Heart right ventricle (tissue), 16 donors: ENCODE measurements around the gene LYAR. TPM values are rescaled to one million over a fixed set of nuclear protein-coding genes. Genes with fewer than 3 reads are reported as not detected.

Experiments
- ATAC-seq, 8 donors: fragments of 200-7000 bp; cut with Tn5 transposase; one replicate each; pipeline ENCODE4 v1.9.1; 2020; ENCODE audit warnings: mild to moderate bottlenecking in 8 of 8, moderate library complexity in 8 of 8, moderate number of reproducible peaks in 1 of 8
- DNase-seq, 2 donors: peaks; one replicate each; pipeline ENCODE4 v3.0.0-alpha.2; 2020
- H3K27ac ChIP-seq, 10 donors: fragments of 200-600 bp; sonication (generic) in 2 of 10; one replicate each; pipeline versions ENCODE4 v1.5.0 to v1.8.0; 2020 to 2022; ENCODE audit warnings: mild to moderate bottlenecking in 3 of 10
- H3K27me3 ChIP-seq, 7 donors: fragments of 200-600 bp; one replicate each; pipeline ENCODE4 v1.8.0; 2021 to 2022; ENCODE audit warnings: mild to moderate bottlenecking in 2 of 7
- H3K36me3 ChIP-seq, 9 donors: fragments of 200-600 bp; sonication (generic) in 1 of 9; one replicate each; pipeline versions ENCODE4 v1.5.0 to v1.8.0; 2020 to 2022; ENCODE audit warnings: mild to moderate bottlenecking in 2 of 9
- H3K4me1 ChIP-seq, 9 donors: fragments of 200-600 bp; sonication (generic) in 1 of 9; one replicate each; pipeline versions ENCODE4 v1.5.0 to v1.8.0; 2020 to 2022; ENCODE audit warnings: mild to moderate bottlenecking in 4 of 9
- H3K4me3 ChIP-seq, 10 donors: fragments of 200-600 bp; sonication (generic) in 2 of 10; one replicate each; pipeline versions ENCODE4 v1.5.0 to v1.8.0; 2020 to 2022; ENCODE audit warnings: mild to moderate bottlenecking in 7 of 10, moderate library complexity in 2 of 10
- H3K9me3 ChIP-seq, 11 donors: fragments of 200-600 bp in 10 of 11; sonication (generic) in 2 of 11; one replicate each; pipeline versions ENCODE4 v1.5.0 to v1.8.0; 2013 to 2022; ENCODE audit warnings: mild to moderate bottlenecking in 2 of 11, control low read depth in 1 of 11, moderate library complexity in 1 of 11
- WGBS, 2 donors: extraction: QIAGEN DNeasy Blood & Tissue Kit; methylation state at CpG; one replicate each; pipeline ENCODE4 v1.1.7; 2013; ENCODE audit warnings: inconsistent platforms in 1 of 2; 5-methylcytosine and 5-hydroxymethylcytosine counted together
- intact Hi-C, 10 donors: fragments of 100-400 bp; cut with DNase I; formaldehyde crosslinking; loops; one replicate each; pipeline versions ENCODE4 v1.11.1 to v1.14.2; 2022
- polyA plus RNA-seq, 2 donors: library from polyadenylated mRNA; stranded (reverse); fragments of 200-250 nt; gene quantifications; one replicate each; pipeline ENCODE4 v1.2.3, GENCODE V29; 2013
- total RNA-seq, 10 donors: library from RNA; stranded (reverse); fragmentation: NEBNext Ultra II Directional in 3 of 10; extraction: Animal tissue kit (Norgen Biotek cat#: 25700) in 3 of 10; gene quantifications; one replicate each; pipeline versions ENCODE4 v1.2.1 to v1.2.4, GENCODE V29; 2021 to 2023
- TF ChIP-seq, protein P1 (sequence below), 9 donors: fragments of 200-600 bp; sonication (generic) in 2 of 9; IDR thresholded peaks; one replicate each; pipeline versions ENCODE4 v1.5.0 to v1.8.0; 2021 to 2022; ENCODE audit warnings: antibody characterized with exemption in 9 of 9, mild to moderate bottlenecking in 5 of 9, moderate library complexity in 1 of 9
- donor health status: Arrhythmogenic right ventricular cardiomyopathy.
- donor health status: ischemic (EF 13 %, LVEDD 7.1; RV severe dilation, severe dysfunction).
- donor health status: healthy with polysubstance abuse.
- donor health status: DM: no; HTN: yes; CAD: no.
- donor health status: DM: no; HTN: no; CAD: no.
- donor health status: ischemic (EF 25% LVEDD 6.9; RV normal size, moderate dysfunction).
- donor health status: ischemic (EF 25% LVEDD 5.7; RV mildly dilated, moderate dysfunction).
- donor health status: healthy.
- donor health status: DM: yes; HTN: yes; CAD: no.
- donor health status: Ischemic cardiomyopathy.
- donor health status: ischemic (EF 35%, LVEDD 5.7; RV mildly dilated, moderate dysfunction).
- donor health status: nonischemic (EF 11% LVEDD 7.7; RV severe dilation, severe dysfunction).
- donor health status: DM: yes; HTN: yes; CAD: no.
- donor health status: PGD.
- donor health status: ischemic (EF 29% LVEDD 5.4; RV normal size, mild dysfunction).
- donor health status: nonischemic (EF 23%, LVEDD 6.1; RV moderate dilation, normal function).

LYAR gene
- total and polyA plus RNA-seq, 12 donors = 7.6 to 20.6 (median 12.6) TPM

GRCh38 chr4:4293279-4293678, 3.3 kb upstream of the LYAR start:
- WGBS, 2 donors = 92 to 95% methylated on average over 3 of the region's 3 CpGs
- TF ChIP-seq, protein P1, sequence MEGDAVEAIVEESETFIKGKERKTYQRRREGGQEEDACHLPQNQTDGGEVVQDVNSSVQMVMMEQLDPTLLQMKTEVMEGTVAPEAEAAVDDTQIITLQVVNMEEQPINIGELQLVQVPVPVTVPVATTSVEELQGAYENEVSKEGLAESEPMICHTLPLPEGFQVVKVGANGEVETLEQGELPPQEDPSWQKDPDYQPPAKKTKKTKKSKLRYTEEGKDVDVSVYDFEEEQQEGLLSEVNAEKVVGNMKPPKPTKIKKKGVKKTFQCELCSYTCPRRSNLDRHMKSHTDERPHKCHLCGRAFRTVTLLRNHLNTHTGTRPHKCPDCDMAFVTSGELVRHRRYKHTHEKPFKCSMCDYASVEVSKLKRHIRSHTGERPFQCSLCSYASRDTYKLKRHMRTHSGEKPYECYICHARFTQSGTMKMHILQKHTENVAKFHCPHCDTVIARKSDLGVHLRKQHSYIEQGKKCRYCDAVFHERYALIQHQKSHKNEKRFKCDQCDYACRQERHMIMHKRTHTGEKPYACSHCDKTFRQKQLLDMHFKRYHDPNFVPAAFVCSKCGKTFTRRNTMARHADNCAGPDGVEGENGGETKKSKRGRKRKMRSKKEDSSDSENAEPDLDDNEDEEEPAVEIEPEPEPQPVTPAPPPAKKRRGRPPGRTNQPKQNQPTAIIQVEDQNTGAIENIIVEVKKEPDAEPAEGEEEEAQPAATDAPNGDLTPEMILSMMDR (IDR thresholded peaks at IDR 0.05) = no peak
- no peak for ATAC-seq
- Histone ChIP-seq H3K27ac (no peak overlapping the region), H3K4me3 (no peak overlapping the region), H3K36me3 (peaks cover 0 to 15% (median 0%) of the 10 kb centered on the region in 9 donors), H3K4me1 (peaks cover 4 to 45% (median 25%) of the 10 kb centered on the region in 9 donors), H3K9me3 (no peaks in the 10 kb centered on the region), H3K27me3 (no peaks in the 10 kb centered on the region)
- intact Hi-C loops = loop anchor here in 1 of 10 donors (5.0 kb wide), 1 partner anchor 41 kb away; no protein-coding TSS in a partner anchor
- DNase-seq = no peak

DNA sequence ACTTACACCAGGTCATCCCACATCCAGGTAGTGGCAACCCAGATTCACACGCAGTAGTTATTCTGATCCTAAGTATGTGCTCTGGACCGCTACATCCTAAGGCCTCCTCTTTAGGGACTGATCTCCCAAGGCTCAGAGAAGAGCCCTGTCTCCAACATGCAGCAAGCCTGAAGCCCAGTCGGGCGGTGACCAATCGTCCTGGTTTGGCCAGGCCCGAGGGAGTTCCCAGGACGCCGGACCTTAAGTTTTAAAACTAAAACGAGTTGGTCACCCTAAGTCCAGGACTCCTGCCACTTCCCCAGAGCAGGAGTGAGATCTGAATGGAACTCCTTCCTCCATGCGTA, 385 bp downstream of the LYAR start:
- Histone ChIP-seq H3K4me3 (peak overlapping the region; percentile 57 to 99 (median 90)), H3K27me3 (no peaks in the 10 kb centered on the region), H3K4me1 (peaks cover 9 to 52% (median 32%) of the 10 kb centered on the region in 9 donors), H3K27ac (peak overlapping the region in 9 of 10 donors; percentile 79 to 91 (median 86)), H3K36me3 (peaks cover 0 to 29% (median 0%) of the 10 kb centered on the region in 9 donors), H3K9me3 (no peaks in the 10 kb centered on the region)
- 0 to 1% methylated on average over 10 of the region's 10 CpGs for WGBS, 2 donors
- intact Hi-C loops = loop anchor here in 2 of 10 donors (5.0 kb wide), 1 partner anchor 37 kb away; no protein-coding TSS in a partner anchor
- DNase-seq (no peak), ATAC-seq (peak in 5 of 8 donors; percentile 3 to 18 (median 4))
- TF ChIP-seq, protein P1 (IDR thresholded peaks at IDR 0.05) = no peak

GRCh38 chr4:4289055-4289454, 899 bp downstream of the LYAR start:
- intact Hi-C loops = loop anchor here in 2 of 10 donors (5.0 kb wide), 1 partner anchor 37 kb away; no protein-coding TSS in a partner anchor
- 38 to 45% methylated on average over 3 of the region's 3 CpGs for WGBS, 2 donors
- peaks cover 0 to 35% (median 0%) of the 10 kb centered on the region in 9 donors for H3K36me3 ChIP-seq
- DNase-seq (no peak), ATAC-seq (no peak)
- H3K27ac ChIP-seq = peak overlapping the region in 4 of 10 donors; percentile 82 to 91 (median 90)
- no peaks in the 10 kb centered on the region for H3K9me3 ChIP-seq
- H3K4me1 ChIP-seq = peaks cover 9 to 52% (median 35%) of the 10 kb centered on the region in 9 donors
- H3K4me3 ChIP-seq = peak overlapping the region; percentile 57 to 99 (median 90)
- no peaks in the 10 kb centered on the region for H3K27me3 ChIP-seq
- TF ChIP-seq, protein P1 (IDR thresholded peaks at IDR 0.05) = no peak

DNA sequence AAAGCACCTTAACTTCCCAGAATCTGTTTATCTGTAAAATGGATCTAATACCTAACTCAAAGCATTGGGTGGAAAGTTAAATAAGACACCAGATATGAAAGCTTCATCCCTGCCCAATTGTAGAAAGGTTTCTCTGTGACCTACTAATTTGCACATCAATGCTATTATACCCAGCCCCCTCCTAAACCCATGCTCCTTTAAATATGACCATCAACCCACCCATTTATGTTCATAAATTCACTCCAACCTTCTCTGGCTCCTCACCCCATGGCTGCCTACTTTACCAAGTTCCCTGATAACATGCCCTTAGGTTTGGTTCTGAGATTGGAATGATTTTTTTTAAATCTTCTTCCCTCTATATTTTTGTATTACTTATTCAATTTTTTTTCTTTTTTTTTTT, 1.9 kb downstream of the LYAR start:
- Histone ChIP-seq H3K4me3 (no peak overlapping the region), H3K36me3 (peaks cover 0 to 43% (median under 1%) of the 10 kb centered on the region in 9 donors), H3K4me1 (peaks cover 9 to 52% (median 35%) of the 10 kb centered on the region in 9 donors), H3K27ac (no peak overlapping the region), H3K9me3 (no peaks in the 10 kb centered on the region), H3K27me3 (no peaks in the 10 kb centered on the region)
- no peak for ATAC-seq
- TF ChIP-seq, protein P1 (IDR thresholded peaks at IDR 0.05) = no peak
- DNase-seq = no peak
- intact Hi-C loops = loop anchor here in 2 of 10 donors (5.0 kb wide), 1 partner anchor 36 kb away; no protein-coding TSS in a partner anchor
